K562 (cell line): ENCODE measurements around the gene MAD1L1. TPM values are rescaled to one million over a fixed set of nuclear protein-coding genes. Genes with fewer than 3 reads are reported as not detected.

ENCODE experiments used
- DIDO1 ChIP-seq: fragments of 450-650 bp; IDR thresholded peaks from 2 replicates; pipeline ENCODE4 v1.6.1; 2016; ENCODE audit warnings: low read depth, missing biosample characterization, missing genetic modification characterization
- NCOA2 ChIP-seq, 2 experiments: fragments of 450-650 bp; IDR thresholded peaks; 2 replicates each; pipeline ENCODE4 v1.6.1; 2018; ENCODE audit warnings: mild to moderate bottlenecking in 2 of 2, moderate library complexity in 1 of 2; ENCODE audit not compliant: partially characterized antibody in 2 of 2
- PYGO2 ChIP-seq: fragments of 450-650 bp; IDR thresholded peaks from 2 replicates; pipeline ENCODE4 v1.6.1; 2016; ENCODE audit warnings: mild to moderate bottlenecking, missing genetic modification characterization, moderate library complexity, missing compliant biosample characterization
- TFAP4 ChIP-seq: sonication (generic); formaldehyde crosslinking; IDR thresholded peaks from 2 replicates; pipeline ENCODE4 v1.8.0; 2022; ENCODE audit warnings: missing genetic modification reagents, mild to moderate bottlenecking, moderate library complexity, borderline replicate concordance
- polyA plus RNA-seq, 8 experiments: library from polyadenylated mRNA; depleted of rRNA in 4 of 8; stranded (reverse) in 5 of 8; unstranded in 3 of 8; fragments of >200 nt; fragmentation: Nextera tagmentation in 2 of 8; fragmentation: Illumina TruSeq in 1 of 8; extraction: Ambion mirVana in 2 of 8; extraction: Trizol in 1 of 8; gene quantifications; 2 replicates each; pipeline versions ENCODE4 v1.2.1 to v1.2.3, GENCODE V29; 2011 to 2014; ENCODE audit warnings: inconsistent platforms in 1 of 8, missing spikeins in 1 of 8
- total RNA-seq, 7 experiments: library from RNA; depleted of rRNA in 6 of 7; stranded (reverse); fragments of >200 nt in 6 of 7; fragmentation: Illumina TruSeq in 2 of 7; extraction: Trizol in 2 of 7; gene quantifications; 2 replicates each; pipeline versions ENCODE4 v1.2.1 to v1.2.3, GENCODE V29; 2011 to 2021; ENCODE audit warnings: low replicate concordance in 1 of 7
- TF ChIP-seq, protein P1 (sequence below), 2 experiments: fragments of 450-650 bp in 1 of 2; sonication (generic) in 1 of 2; formaldehyde crosslinking in 1 of 2; IDR thresholded peaks; 2 replicates each; pipeline versions ENCODE4 v1.7.1 to v1.9.0; 2016 to 2022; ENCODE audit warnings: inconsistent platforms in 1 of 2, mild to moderate bottlenecking in 1 of 2, missing genetic modification reagents in 1 of 2
- TF ChIP-seq, protein P2 (sequence below): fragments of 450-650 bp; IDR thresholded peaks from 2 replicates; pipeline ENCODE4 v1.6.1; 2016; ENCODE audit warnings: antibody characterized with exemption

The MAD1L1 gene
- total and polyA plus RNA-seq, 9 of the 15 experiments (the other 6 are each of a cell fraction or from before 2014, with no cell fraction given) = 1.7 to 89.7 (median 18.0) TPM

- TF ChIP-seq, protein P1, sequence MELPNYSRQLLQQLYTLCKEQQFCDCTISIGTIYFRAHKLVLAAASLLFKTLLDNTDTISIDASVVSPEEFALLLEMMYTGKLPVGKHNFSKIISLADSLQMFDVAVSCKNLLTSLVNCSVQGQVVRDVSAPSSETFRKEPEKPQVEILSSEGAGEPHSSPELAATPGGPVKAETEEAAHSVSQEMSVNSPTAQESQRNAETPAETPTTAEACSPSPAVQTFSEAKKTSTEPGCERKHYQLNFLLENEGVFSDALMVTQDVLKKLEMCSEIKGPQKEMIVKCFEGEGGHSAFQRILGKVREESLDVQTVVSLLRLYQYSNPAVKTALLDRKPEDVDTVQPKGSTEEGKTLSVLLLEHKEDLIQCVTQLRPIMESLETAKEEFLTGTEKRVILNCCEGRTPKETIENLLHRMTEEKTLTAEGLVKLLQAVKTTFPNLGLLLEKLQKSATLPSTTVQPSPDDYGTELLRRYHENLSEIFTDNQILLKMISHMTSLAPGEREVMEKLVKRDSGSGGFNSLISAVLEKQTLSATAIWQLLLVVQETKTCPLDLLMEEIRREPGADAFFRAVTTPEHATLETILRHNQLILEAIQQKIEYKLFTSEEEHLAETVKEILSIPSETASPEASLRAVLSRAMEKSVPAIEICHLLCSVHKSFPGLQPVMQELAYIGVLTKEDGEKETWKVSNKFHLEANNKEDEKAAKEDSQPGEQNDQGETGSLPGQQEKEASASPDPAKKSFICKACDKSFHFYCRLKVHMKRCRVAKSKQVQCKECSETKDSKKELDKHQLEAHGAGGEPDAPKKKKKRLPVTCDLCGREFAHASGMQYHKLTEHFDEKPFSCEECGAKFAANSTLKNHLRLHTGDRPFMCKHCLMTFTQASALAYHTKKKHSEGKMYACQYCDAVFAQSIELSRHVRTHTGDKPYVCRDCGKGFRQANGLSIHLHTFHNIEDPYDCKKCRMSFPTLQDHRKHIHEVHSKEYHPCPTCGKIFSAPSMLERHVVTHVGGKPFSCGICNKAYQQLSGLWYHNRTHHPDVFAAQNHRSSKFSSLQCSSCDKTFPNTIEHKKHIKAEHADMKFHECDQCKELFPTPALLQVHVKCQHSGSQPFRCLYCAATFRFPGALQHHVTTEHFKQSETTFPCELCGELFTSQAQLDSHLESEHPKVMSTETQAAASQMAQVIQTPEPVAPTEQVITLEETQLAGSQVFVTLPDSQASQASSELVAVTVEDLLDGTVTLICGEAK (IDR thresholded peaks at IDR 0.05) = no peak
- TF ChIP-seq, protein P1 (CRISPR knock-in tag; IDR thresholded peaks at IDR 0.05) = no peak
- TF ChIP-seq, protein P2, sequence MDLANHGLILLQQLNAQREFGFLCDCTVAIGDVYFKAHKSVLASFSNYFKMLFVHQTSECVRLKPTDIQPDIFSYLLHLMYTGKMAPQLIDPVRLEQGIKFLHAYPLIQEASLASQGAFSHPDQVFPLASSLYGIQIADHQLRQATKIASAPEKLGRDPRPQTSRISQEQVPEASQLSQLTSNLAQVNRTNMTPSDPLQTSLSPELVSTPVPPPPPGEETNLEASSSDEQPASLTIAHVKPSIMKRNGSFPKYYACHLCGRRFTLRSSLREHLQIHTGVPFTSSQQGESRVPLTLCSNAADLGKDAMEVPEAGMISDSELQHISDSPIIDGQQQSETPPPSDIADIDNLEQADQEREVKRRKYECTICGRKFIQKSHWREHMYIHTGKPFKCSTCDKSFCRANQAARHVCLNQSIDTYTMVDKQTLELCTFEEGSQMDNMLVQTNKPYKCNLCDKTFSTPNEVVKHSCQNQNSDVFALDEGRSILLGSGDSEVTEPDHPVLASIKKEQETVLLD = no peak
- TF ChIP-seq PYGO2 (tag) (no peak), TFAP4 (CRISPR knock-in tag) (no peak), NCOA2 (IDR thresholded peaks at IDR 0.05; ENCODE audit: partially characterized antibody in 2 of 2) (no peak), DIDO1 (tag) (no peak)
- TF ChIP-seq, all 486 proteins: peak for 0
Measured at GRCh38 chr7:2034291-2035201, 198.2 kb downstream of the MAD1L1 start (continued).
